Kidney epithelial cell (primary cell): ENCODE results near the gene CSH1. TPM values are rescaled to one million over a fixed set of nuclear protein-coding genes. Genes with fewer than 3 reads are reported as not detected.
A peak's percentile ranks its signal among the peaks of the same experiment; 100 is the strongest.
"Not testable (repeated sequence)": the region's sequence is repeated elsewhere in the genome, so short reads cannot be mapped to it uniquely, and the experiment has no call there.

Source experiments
- DNase-seq: peaks from one replicate; pipeline ENCODE4 v3.0.0-alpha.2; 2010; ENCODE audit warnings: low read depth
- H3K27me3 ChIP-seq: 2 replicates; pipeline ENCODE4 v1.6.0; 2011; ENCODE audit warnings: low read length; ENCODE audit not compliant: control insufficient read depth, insufficient read depth
- H3K36me3 ChIP-seq: 2 replicates; pipeline ENCODE4 v1.5.1; 2011; ENCODE audit warnings: low read length; ENCODE audit not compliant: control insufficient read depth, insufficient read depth
- H3K4me3 ChIP-seq: 2 replicates; pipeline ENCODE4 v1.5.1; 2011; ENCODE audit warnings: low read depth, mild to moderate bottlenecking, control low read depth, low read length
- CTCF ChIP-seq: IDR thresholded peaks from 2 replicates; pipeline ENCODE4 v1.5.1; 2011; ENCODE audit warnings: mild to moderate bottlenecking, moderate library complexity, low read length, control low read depth, inconsistent platforms; ENCODE audit not compliant: insufficient read depth, poor library complexity, severe bottlenecking
- total RNA-seq: library from RNA; depleted of rRNA; stranded (reverse); fragments of >200 nt; gene quantifications from 2 replicates; pipeline ENCODE4 v1.2.3, GENCODE V29; 2015

Gene CSH1
- total RNA-seq, 1 donor from 2014 or later, result not detected

GRCh38 chr17:63916566-63917185 is 20.3 kb upstream of the CSH1 start:
- Histone ChIP-seq H3K36me3 (no peaks in the 10 kb centered on the region), H3K4me3 (no peak overlapping the region), H3K27me3 (peaks cover 10% of the 10 kb centered on the region)
- TF ChIP-seq CTCF, result no peak
- DNase-seq, result no peak

- H3K36me3 ChIP-seq, result not testable (repeated sequence)
- peaks cover 12% of the 10 kb centered on the region for H3K27me3 ChIP-seq
These were observed 19.4 kb upstream of the CSH1 start for GRCh38 chr17:63915753-63916152.

DNA sequence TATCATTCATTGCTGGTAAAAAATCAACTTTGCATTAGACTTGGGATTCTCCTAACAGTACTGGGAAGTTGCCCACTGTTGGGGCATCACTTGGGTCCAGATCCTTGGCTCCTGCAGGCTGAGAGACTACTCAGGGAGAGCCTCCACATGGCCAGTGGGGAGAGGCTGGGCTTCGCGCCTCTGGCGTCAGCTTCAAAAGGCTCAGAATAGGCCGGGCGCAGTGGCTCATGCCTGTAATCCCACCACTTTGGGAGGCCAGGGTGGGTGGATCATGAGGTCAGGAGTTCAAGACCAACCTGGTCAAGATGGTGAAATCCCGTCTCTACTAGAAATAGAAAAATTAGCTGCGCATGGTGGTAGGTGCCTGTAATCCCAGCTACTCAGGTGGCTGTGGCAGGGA is 18.1 kb upstream of the CSH1 start:
- no peak for TF ChIP-seq CTCF
- no peak for DNase-seq
- H3K4me3 ChIP-seq, result no peak overlapping the region
- peaks cover 17% of the 10 kb centered on the region for H3K27me3 ChIP-seq
- no peaks in the 10 kb centered on the region for H3K36me3 ChIP-seq

More at GRCh38 chr17:63915753-63916152, 19.4 kb upstream of the CSH1 start:
- DNase-seq, H3K4me3 ChIP-seq: not testable (repeated sequence)

DNA sequence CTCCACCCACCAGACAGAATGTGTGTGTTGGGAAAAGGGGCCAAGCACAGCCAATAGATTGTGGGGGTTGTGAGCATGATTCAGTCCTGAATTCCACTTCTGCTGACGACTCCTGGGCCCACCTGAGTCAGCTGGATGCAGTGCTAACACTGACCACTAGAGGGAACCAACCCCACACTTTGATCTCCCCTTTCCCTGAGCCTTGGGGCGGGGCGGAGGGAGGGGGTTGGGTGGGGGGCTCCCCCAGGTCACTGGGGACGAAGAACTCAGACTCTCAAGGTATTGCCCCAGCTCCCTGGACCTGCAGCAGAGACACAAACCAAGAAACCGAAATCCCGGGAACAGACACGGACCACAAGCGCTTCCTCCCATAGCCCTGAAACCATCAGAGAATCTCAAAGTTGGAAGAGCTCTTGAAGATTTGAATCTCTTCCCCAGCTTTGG is 15.3 kb upstream of the CSH1 start:
- peak; percentile 63 for TF ChIP-seq CTCF
- Histone ChIP-seq H3K27me3 (peaks cover 9% of the 10 kb centered on the region), H3K36me3 (no peaks in the 10 kb centered on the region), H3K4me3 (no peak overlapping the region)
- DNase-seq, result no peak

- no peak for TF ChIP-seq CTCF
- Histone ChIP-seq H3K4me3 (no peak within 1 kb of the TSS), H3K27me3 (peaks cover 9% of the 10 kb centered on the region), H3K36me3 (no peaks in the 10 kb centered on the region)
- DNase-seq, result no peak
These were observed 14.8 kb upstream of the CSH1 start, which contains the start of gene CSHL1 for GRCh38 chr17:63911041-63911635. Gene CSHL1, minus strand, starts transcription at chr17:63911258. Its CDS starts 62 bp downstream, at chr17:63911196.

DNA sequence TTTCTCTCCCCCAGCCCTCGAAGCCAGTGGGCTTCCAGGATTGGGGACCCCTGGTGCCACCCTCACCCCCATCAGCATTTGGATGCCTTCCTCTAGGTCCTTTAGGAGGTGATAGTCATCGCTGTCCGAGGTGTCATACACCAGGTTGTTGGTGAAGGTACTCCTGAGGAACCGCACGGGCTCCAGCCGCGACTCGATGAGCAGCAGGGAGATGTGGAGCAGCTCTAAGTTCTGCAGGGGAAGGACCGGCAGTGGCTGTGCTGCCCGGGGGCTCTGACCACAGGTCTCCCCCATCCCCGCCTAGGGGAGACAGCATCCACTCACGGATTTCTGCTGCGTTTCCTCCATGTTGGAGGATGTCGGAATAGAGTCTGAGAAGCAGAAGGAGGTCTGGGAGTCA is 13.7 kb upstream of the CSH1 start:
- Histone ChIP-seq H3K27me3 (peaks cover 9% of the 10 kb centered on the region), H3K4me3 (no peak overlapping the region), H3K36me3 (no peaks in the 10 kb centered on the region)
- no peak for DNase-seq
- no peak for TF ChIP-seq CTCF

DNA sequence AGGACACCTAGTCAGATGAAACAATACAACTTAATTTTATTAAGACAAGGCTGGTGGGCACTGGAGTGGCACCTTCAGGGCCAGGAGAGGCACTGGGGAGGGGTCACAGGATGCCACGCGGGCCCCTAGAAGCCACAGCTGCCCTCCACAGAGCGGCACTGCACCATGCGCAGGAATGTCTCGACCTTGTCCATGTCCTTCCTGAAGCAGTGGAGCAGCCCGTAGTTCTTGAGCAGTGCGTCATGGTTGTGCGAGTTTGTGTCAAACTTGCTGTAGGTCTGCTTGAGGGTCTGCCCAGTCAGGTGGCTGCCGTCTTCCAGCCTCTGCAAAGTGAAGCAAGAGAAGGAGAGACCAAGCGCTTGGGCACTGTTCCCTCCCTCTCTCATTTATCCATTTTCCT is 13.2 kb upstream of the CSH1 start:
- not testable (repeated sequence) for H3K36me3 ChIP-seq, DNase-seq, H3K4me3 ChIP-seq, H3K27me3 ChIP-seq
